ENCODE results near the gene CSTPP1.

CSTPP1 gene

GRCh38 chr11:46936138-46937110 lies at the start of gene CSTPP1:
Gene CSTPP1 (plus strand): TSS chr11:46936761. CDS start chr11:46936806, 45 bp downstream.
- peak; percentile 85 to 91 (median 91) for DNase-seq

DNA sequence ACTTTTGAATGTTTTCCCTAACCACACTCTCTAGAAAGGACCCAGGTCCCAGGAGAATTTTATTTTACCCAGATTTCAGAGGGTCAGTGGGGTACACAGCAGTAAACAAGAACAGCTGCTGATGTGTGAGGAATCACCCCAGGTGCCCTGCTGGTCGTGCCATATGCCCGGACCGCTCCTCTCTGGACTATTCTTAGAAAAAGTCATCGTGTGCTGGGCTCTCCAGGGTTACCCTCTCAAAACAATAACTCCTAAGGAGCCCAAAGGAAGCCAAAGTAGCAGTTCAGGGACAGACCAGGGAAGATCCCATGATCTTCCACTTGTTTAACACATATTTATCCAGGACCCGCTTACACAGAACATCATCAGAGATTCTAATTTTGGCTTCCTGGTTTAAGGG lies 47.9 kb upstream of the CSTPP1 start:
- no peak for DNase-seq

DNA sequence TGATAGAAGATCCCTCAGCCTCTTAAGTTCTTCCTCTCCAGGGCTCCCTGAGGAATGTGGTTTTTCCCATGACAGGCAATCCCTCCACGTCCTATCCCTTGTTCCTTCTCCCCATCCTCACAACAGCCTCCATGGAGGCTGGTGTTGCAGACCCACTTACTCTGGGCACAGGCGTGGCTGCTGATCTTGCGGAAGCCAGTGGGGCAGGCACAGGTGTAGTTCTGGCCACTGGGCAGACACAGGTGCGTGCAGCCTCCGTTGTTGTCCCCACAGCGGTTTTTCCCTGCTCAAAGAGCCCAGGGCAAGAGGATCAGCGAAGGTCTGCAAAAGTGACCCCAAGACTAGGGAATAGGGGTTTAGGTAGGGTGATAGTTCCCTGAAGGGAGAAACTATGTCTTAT lies 47.3 kb upstream of the CSTPP1 start:
- DNase-seq: no peak

- peak; percentile 50 to 65 (median 55) for DNase-seq
Observed at GRCh38 chr11:46889689-46890475, 46.7 kb upstream of the CSTPP1 start.

DNA sequence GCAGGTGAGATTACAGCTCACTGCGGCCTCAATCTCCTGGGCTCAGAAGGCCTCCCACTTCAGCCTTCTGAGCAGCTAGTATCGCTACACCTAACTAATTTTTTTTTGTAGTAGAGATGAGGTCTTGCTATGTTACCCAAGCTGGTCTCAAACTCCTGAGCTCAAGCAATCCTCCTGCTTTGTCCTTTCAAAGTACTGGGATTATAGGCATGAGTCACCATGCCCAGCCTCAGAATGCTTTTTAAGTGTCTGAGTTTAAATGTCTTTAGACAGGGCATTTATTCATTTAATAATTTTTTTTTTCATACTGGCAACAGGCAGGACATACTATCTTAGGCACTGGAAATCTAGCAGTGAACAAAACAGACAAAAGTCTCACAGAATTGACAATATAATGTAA lies 45.9 kb upstream of the CSTPP1 start:
- DNase-seq: no peak

- DNase-seq: no peak
Observed at GRCh38 chr11:46892109-46892508, 44.5 kb upstream of the CSTPP1 start.

DNA sequence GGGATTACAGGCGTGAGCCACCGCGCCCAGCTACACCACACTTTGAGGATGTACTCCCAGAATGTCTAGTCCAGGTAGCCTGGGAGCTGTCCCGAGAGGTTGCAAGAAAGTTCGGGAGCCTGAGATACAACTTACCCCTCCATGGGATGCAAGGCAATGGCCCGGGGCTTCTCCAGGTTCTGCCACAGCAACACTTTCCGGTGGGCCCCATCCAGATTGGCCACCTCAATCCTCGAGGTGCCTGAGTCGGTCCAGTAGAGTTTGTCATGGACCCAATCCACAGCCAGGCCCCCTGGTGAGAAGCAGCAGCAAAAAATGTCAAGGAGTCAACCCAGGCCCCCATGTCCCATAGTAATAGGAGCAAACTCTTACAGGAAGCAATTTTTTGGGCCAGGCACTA lies 43.7 kb upstream of the CSTPP1 start:
- DNase-seq: no peak

DNA sequence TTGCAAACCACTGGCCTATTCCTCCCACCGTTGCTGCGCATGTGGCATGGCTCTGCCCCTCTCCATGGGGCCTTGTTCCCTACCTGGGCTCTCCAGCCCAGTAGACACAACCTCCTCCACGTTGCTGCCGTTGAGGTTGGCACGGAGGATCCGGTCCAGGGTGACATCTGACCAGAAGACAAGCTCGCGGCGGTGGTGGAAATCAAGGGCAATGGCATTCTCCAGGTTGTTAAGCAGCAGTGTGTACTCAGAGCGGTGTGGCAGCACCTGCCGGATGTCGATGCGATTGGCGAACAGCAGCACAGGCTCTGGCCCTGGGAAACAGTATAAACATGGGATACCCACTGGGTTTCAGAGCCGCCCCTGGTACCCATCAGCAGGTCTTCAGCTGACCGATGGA lies 42.1 kb upstream of the CSTPP1 start:
- no peak for DNase-seq

GRCh38 chr11:46894961-46895360 lies 41.6 kb upstream of the CSTPP1 start:
- no peak for DNase-seq

GRCh38 chr11:46895821-46896220 lies 40.7 kb upstream of the CSTPP1 start:
- DNase-seq: no peak

DNA sequence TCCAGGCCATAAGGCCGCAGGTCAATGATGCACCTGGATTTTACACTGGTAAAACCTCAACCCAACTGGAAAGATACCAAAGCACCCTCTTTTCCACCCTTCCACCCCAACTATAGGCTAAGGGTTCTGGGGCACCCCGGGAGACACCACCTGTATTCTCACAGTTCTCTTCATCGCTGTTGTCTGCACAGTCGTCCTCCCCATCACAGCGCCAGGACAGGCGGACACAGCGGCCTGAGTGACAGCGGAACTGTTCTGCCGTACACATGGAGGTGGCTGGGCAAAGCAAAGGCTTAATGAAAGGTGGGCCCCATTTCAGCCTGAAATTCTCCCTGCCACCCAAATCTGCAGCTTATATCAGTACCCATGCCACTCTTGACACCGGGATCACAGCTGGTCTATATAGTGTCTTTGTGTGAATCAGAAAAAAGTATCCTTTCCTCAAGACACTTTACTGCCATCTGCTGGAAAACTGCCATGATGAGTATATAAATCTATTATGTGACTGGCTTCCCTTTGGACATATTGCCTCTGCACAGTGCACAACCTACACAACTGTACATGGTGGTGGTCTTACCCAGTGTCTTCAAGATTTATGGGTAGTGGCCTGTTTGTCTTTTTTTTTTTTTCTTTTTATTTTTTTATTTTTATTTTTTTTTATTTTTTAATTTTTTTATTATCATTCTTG lies 39.7 kb upstream of the CSTPP1 start:
- no peak for DNase-seq

GRCh38 chr11:46898396-46899095 lies 38.0 kb upstream of the CSTPP1 start:
- no peak for DNase-seq

DNA sequence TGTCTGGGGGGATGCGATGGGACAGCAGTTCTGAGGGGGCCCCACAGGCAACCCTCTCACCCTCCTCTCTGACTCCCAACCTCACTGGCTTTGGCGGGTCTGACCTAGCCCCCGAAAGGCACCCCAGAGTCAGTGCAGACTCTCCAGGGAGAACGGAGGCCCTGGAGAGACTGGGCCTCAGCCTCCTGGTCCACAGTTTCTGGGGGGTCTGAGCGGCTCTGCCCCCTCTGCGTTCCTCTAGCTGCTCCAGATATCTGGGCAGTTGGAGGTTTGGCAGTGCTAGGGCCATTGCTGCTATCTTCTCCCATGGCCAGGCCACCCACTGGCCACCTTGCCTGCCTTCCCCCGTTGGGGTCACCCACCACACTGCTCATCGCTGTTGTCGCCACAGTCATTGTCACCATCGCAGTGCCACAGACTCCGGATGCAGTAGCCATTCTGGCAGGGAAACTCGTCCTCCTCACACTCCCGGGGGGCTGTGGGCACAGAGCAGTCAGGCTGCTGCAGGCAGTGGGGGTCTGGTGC lies 37.0 kb upstream of the CSTPP1 start:
- no peak for DNase-seq

- no peak for DNase-seq
Observed at GRCh38 chr11:46900091-46900746, 36.3 kb upstream of the CSTPP1 start.

DNA sequence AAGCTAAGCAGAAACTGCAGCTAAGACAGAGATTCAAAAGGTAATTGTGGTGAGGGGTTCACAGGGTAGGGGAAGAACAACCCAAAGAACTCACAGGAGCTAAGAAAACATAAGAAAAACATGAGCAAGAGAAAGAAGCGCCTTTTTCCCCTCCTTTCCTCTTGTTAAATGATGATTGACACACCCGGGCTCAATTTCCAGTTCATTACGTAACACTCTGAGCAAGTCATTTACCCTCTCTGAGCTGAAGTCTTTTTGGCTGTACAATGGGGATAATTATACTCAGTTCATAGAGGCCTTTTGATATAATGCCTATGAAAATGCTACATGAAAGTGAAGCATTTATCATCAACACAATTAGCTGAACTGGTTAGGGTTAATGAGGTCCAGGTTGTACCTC lies 35.4 kb upstream of the CSTPP1 start:
- DNase-seq: no peak

- no peak for DNase-seq
Observed at GRCh38 chr11:46902694-46903093, 33.9 kb upstream of the CSTPP1 start.

- DNase-seq: no peak
Observed at GRCh38 chr11:46903846-46904245, 32.7 kb upstream of the CSTPP1 start.

DNA sequence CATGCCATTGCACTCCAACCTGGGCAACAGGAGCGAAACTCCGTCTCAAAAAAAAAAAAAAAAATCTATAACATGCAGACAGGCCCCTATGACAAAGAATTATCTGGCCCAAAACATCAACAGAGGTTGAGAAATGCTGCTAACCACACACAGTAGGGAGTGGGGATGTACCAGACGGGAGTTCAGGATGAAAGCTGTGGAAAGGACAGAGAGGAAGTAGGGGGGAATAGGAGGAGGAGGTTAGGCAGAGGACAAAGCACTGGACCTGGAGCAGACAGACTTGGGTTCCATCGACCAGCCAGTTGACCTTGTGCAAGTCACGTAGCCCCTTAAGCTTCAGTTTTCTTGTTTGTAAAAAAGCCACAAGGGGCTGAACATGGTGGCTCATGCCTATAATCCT lies 30.8 kb upstream of the CSTPP1 start:
- no peak for DNase-seq

- DNase-seq: no peak
Observed at GRCh38 chr11:46906609-46907041, 29.9 kb upstream of the CSTPP1 start.

- no peak for DNase-seq
Observed at GRCh38 chr11:46907606-46908005, 29.0 kb upstream of the CSTPP1 start.

GRCh38 chr11:46912526-46913150 lies 23.9 kb upstream of the CSTPP1 start:
- DNase-seq: no peak
